ENCODE results near the gene SMAP2.

GRCh38 chr1:40383095-40383487, 9.6 kb downstream of the SMAP2 start:
- TF ChIP-seq CTCF (IDR thresholded peaks at IDR 0.05), result no peak
- TF ChIP-seq POLR2A (IDR thresholded peaks at IDR 0.05; ENCODE audit: low read depth), result no peak
- no peak for TF ChIP-seq POLR2AphosphoS5 (IDR thresholded peaks at IDR 0.05)
- TF ChIP-seq EP300 (IDR thresholded peaks at IDR 0.05), result no peak
